GM23338 (cell line): Measurements from ENCODE around the gene CRAMP1. TPM values are rescaled to one million over a fixed set of nuclear protein-coding genes. Genes with fewer than 3 reads are reported as not detected.

Source experiments
- ATAC-seq: fragments of 200-7000 bp; cut with Tn5 transposase; 3 replicates; pipeline ENCODE4 v1.9.1; 2020
- DNase-seq: peaks from one replicate; pipeline ENCODE4 v3.0.0-alpha.2; 2015; ENCODE audit warnings: low spot score
- H2AFZ ChIP-seq: fragments of 200-600 bp; sonication (generic); 2 replicates; pipeline ENCODE4 v1.8.0; 2016; ENCODE audit warnings: antibody characterized with exemption, mild to moderate bottlenecking, moderate library complexity
- H3F3A ChIP-seq: fragments of 200-600 bp; sonication (generic); replicated peaks from 2 replicates; pipeline ENCODE4 v1.8.0; 2017; ENCODE audit warnings: antibody characterized with exemption, mixed run types, low read depth
- H3K27ac ChIP-seq: fragments of 200-600 bp; sonication (generic); 2 replicates; pipeline ENCODE4 v1.6.1; 2016; ENCODE audit warnings: low read depth
- H3K27me3 ChIP-seq: fragments of 200-600 bp; sonication (generic); 2 replicates; pipeline ENCODE4 v1.8.0; 2016; ENCODE audit warnings: mild to moderate bottlenecking, mixed run types, moderate library complexity; ENCODE audit not compliant: insufficient read depth
- H3K36me3 ChIP-seq: fragments of 200-600 bp; sonication (generic); 2 replicates; pipeline ENCODE4 v1.8.0; 2016; ENCODE audit warnings: mild to moderate bottlenecking; ENCODE audit not compliant: insufficient read depth
- H3K4me1 ChIP-seq: fragments of 200-600 bp; sonication (generic); 2 replicates; pipeline ENCODE4 v1.8.0; 2016; ENCODE audit warnings: mild to moderate bottlenecking, moderate library complexity; ENCODE audit not compliant: insufficient read depth
- H3K4me2 ChIP-seq: fragments of 200-600 bp; sonication (generic); 2 replicates; pipeline ENCODE4 v1.7.1; 2017; ENCODE audit warnings: mixed run types
- H3K4me3 ChIP-seq: fragments of 200-600 bp; sonication (generic); 2 replicates; pipeline ENCODE4 v1.6.1; 2016; ENCODE audit warnings: mixed run types
- H3K79me2 ChIP-seq: fragments of 200-600 bp; sonication (generic); replicated peaks from 2 replicates; pipeline ENCODE4 v1.8.0; 2017; ENCODE audit warnings: mild to moderate bottlenecking; ENCODE audit not compliant: insufficient read depth
- H3K9me2 ChIP-seq: fragments of 200-600 bp; sonication (generic); 2 replicates; pipeline ENCODE4 v1.8.0; 2017; ENCODE audit not compliant: insufficient read depth
- H4K20me1 ChIP-seq: fragments of 200-600 bp; sonication (generic); replicated peaks from 2 replicates; pipeline ENCODE4 v1.8.0; 2017; ENCODE audit warnings: mild to moderate bottlenecking; ENCODE audit not compliant: insufficient read depth
- H3K27ac Mint-ChIP-seq: 2 replicates; pipeline ENCODE4 v1.8.0; 2020; ENCODE audit warnings: inconsistent platforms, mild to moderate bottlenecking, moderate library complexity, mixed read lengths
- H3K27me3 Mint-ChIP-seq: 3 replicates; pipeline ENCODE4 v1.8.0; 2022; ENCODE audit warnings: low read depth, mild to moderate bottlenecking, moderate library complexity, mixed read lengths, inconsistent platforms; ENCODE audit not compliant: insufficient read depth, poor library complexity
- H3K36me3 Mint-ChIP-seq: 3 replicates; pipeline ENCODE4 v1.8.0; 2021; ENCODE audit warnings: low read depth, mild to moderate bottlenecking, inconsistent platforms, moderate library complexity, mixed read lengths
- H3K4me1 Mint-ChIP-seq: 3 replicates; pipeline ENCODE4 v1.8.0; 2020; ENCODE audit warnings: mild to moderate bottlenecking, inconsistent platforms, mixed read lengths
- H3K4me3 Mint-ChIP-seq: 3 replicates; pipeline ENCODE4 v1.8.0; 2021; ENCODE audit warnings: moderate library complexity, mild to moderate bottlenecking, inconsistent platforms, mixed read lengths
- H3K9me3 Mint-ChIP-seq: 3 replicates; pipeline ENCODE4 v1.8.0; 2020; ENCODE audit warnings: moderate library complexity, mild to moderate bottlenecking, inconsistent platforms, mixed read lengths
- CREB1 ChIP-seq: fragments of 250-450 bp; sonication (Bioruptor Pico); IDR thresholded peaks from 2 replicates; pipeline ENCODE4 v1.5.0; 2020; ENCODE audit warnings: low read depth, mild to moderate bottlenecking, moderate library complexity
- CTCF ChIP-seq, 2 experiments: fragments of 200-600 bp in 1 of 2; sonication (generic) in 1 of 2; conservative IDR thresholded peaks; 2 replicates each; pipeline versions ENCODE4 v1.5.1 to v1.6.1; 2016 to 2017; ENCODE audit warnings: antibody characterized with exemption in 2 of 2, low read depth in 2 of 2, mild to moderate bottlenecking in 2 of 2, moderate library complexity in 1 of 2
- ETS1 ChIP-seq: IDR thresholded peaks from 2 replicates; pipeline ENCODE4 v1.6.1; 2016; ENCODE audit warnings: antibody characterized with exemption
- EZH2 ChIP-seq: fragments of 200-600 bp; sonication (generic); IDR thresholded peaks from one replicate; pipeline ENCODE4 v1.8.0; 2017; ENCODE audit warnings: antibody characterized with exemption, mild to moderate bottlenecking, low read depth; ENCODE audit not compliant: unreplicated experiment
- EZH2phosphoT487 ChIP-seq: fragments of 200-600 bp; sonication (generic); IDR thresholded peaks from one replicate; pipeline ENCODE4 v1.8.1; 2018; ENCODE audit warnings: antibody characterized with exemption; ENCODE audit not compliant: unreplicated experiment
- JUNB ChIP-seq: IDR thresholded peaks from one replicate; pipeline ENCODE4 v1.6.1; 2016; ENCODE audit warnings: antibody characterized with exemption; ENCODE audit not compliant: unreplicated experiment
- NANOG ChIP-seq: IDR thresholded peaks from 2 replicates; pipeline ENCODE4 v1.6.1; 2016; ENCODE audit warnings: antibody characterized with exemption, borderline replicate concordance
- POLR2AphosphoS5 ChIP-seq: IDR thresholded peaks from 2 replicates; pipeline ENCODE4 v1.6.1; 2016; ENCODE audit warnings: antibody characterized with exemption, low read depth
- REST ChIP-seq: IDR thresholded peaks from one replicate; pipeline ENCODE4 v1.6.1; 2018; ENCODE audit warnings: antibody characterized with exemption; ENCODE audit not compliant: unreplicated experiment
- STAT1 ChIP-seq: IDR thresholded peaks from one replicate; pipeline ENCODE4 v1.6.1; 2016; ENCODE audit warnings: antibody characterized with exemption; ENCODE audit not compliant: unreplicated experiment
- ZNF114 ChIP-seq: fragments of 250-450 bp; sonication (Bioruptor Pico); IDR thresholded peaks from 2 replicates; pipeline ENCODE4 v1.5.0; 2020; ENCODE audit warnings: mild to moderate bottlenecking, moderate library complexity
- ZNF331 ChIP-seq: fragments of 250-450 bp; sonication (Bioruptor Pico); IDR thresholded peaks from 2 replicates; pipeline ENCODE4 v1.5.0; 2020; ENCODE audit warnings: low read depth, mild to moderate bottlenecking, moderate library complexity
- ZNF462 ChIP-seq: fragments of 250-450 bp; sonication (Bioruptor Pico); IDR thresholded peaks from 2 replicates; pipeline ENCODE4 v1.5.0; 2020; ENCODE audit warnings: mild to moderate bottlenecking, moderate library complexity
- polyA plus RNA-seq: library from polyadenylated mRNA; unstranded; fragments of >200 nt; fragmentation: Nextera tagmentation; extraction: Ambion mirVana; gene quantifications from 2 replicates; pipeline ENCODE4 v1.2.1, GENCODE V29; 2016
- total RNA-seq: library from RNA; depleted of rRNA; stranded (reverse); fragments of >200 nt; shearing (Covaris generic); gene quantifications from 2 replicates; pipeline ENCODE4 v1.2.3, GENCODE V29; 2014

Gene CRAMP1
- total and polyA plus RNA-seq, 2 experiments from 2014 or later = 3.4 to 16.7 TPM

DNA sequence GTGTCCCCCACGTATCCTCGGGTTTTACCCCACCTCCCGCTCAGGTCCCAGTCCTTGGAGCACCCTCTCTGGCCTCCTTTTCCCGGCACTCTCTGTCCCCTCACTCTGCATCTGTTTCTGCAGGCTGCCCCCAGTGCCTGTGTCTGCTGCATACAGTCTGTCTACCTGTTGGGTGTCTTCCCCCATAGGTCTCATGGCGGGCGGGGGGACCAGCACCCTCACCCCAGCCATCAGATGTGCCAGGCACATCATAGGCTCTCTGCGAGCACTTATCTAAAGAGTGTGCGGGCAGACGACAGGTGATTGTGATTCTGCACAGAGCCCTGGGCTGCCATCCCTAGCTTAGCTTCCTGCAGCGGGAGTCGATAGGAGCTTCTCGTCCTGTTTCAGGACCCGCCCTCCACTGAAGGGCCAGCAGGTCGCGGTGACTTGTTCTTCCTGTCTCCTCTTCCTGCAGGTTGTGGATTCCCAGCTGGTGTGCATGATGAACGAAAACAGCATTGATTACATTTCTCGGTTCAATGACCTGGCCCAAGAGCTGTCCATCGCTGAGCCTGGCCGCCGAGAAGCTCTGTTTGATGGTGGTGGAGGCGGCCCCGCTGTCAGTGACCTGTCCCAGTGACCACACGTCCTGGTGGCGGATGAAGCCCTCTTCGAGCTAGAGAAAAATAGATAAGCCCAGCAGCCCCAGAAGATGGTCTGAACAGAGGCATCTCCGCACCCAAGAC lies 61.4 kb downstream of the CRAMP1 start:
- TF ChIP-seq ETS1 (no peak), ZNF331 (CRISPR knock-in tag) (no peak), EZH2phosphoT487 (no peak), CTCF (conservative IDR thresholded peaks at IDR 0.05; ENCODE audit: low read depth in 2 of 2) (no peak), NANOG (no peak), ZNF462 (no peak), STAT1 (no peak), ZNF114 (no peak), POLR2AphosphoS5 (no peak), REST (no peak), EZH2 (no peak), JUNB (no peak), CREB1 (CRISPR knock-in tag) (no peak)
- Mint-ChIP-seq H3K4me1 (peaks cover 9% of the 10 kb centered on the region), H3K27ac (no peak overlapping the region), H3K9me3 (no peaks in the 10 kb centered on the region; the same call in 2 of the 3 replicates), H3K4me3 (no peak overlapping the region), H3K27me3 (peaks cover 19% of the 10 kb centered on the region), H3K36me3 (peaks cover 70% of the 10 kb centered on the region)
- Histone ChIP-seq H4K20me1 (peaks cover 12% of the 10 kb centered on the region; the same call in 1 of the 2 replicates), H3K4me2 (no peak overlapping the region), H3K4me1 (peaks cover 3% of the 10 kb centered on the region; the same call in 1 of the 2 replicates), H2AFZ (no peak overlapping the region), H3K27me3 (no peaks in the 10 kb centered on the region), H3K4me3 (no peak overlapping the region), H3K36me3 (no peaks in the 10 kb centered on the region; the same call in 1 of the 2 replicates), H3K27ac (no peak overlapping the region), H3K9me2 (no peaks in the 10 kb centered on the region), H3K79me2 (peaks cover 2% of the 10 kb centered on the region), H3F3A (peaks cover 9% of the 10 kb centered on the region; the same call in 1 of the 2 replicates)
- ATAC-seq (no peak), DNase-seq (no peak)
